Measurements from ENCODE around the gene NPM1.
"Not testable (repeated sequence)": the region's sequence is repeated elsewhere in the genome, so short reads cannot be mapped to it uniquely, and the experiment has no call there.

NPM1 gene, protein sequence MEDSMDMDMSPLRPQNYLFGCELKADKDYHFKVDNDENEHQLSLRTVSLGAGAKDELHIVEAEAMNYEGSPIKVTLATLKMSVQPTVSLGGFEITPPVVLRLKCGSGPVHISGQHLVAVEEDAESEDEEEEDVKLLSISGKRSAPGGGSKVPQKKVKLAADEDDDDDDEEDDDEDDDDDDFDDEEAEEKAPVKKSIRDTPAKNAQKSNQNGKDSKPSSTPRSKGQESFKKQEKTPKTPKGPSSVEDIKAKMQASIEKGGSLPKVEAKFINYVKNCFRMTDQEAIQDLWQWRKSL

GRCh38 chr5:171387345-171387969 is at the start of gene NPM1:
Gene NPM1, plus strand, starts transcription at chr5:171387849. Its CDS starts 100 bp downstream, at chr5:171387949.
- peak; percentile 97 for DNase-seq (ENCODE audit: low read depth in 2 of 2)

DNA sequence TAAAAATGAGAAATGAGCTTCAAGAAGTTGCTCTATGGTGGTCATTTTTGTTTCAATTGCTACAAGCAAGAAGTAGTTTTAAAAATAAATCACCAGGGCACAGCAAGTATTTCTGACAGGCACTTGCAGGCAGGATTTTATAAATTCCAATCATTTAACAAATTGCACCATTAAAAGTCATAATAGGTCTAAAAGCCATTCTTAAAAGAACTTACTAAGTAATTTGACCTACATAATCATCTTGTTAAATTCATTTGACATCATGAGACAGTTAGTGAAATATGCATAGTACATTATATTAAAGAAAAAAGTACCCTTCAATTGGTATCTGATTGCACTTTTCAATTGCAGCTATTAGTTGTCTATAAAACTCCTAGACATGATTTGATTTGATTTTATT is 47.6 kb upstream of the NPM1 start:
- DNase-seq (ENCODE audit: low read depth in 2 of 2) = no peak

- DNase-seq (ENCODE audit: low read depth in 2 of 2) = no peak
Observed at GRCh38 chr5:171340491-171340890, 47.2 kb upstream of the NPM1 start.

GRCh38 chr5:171342362-171343111 is 45.1 kb upstream of the NPM1 start:
- DNase-seq (ENCODE audit: low read depth in 2 of 2) = peak; percentile 24 to 25

GRCh38 chr5:171344936-171345608 is 42.6 kb upstream of the NPM1 start:
- DNase-seq (ENCODE audit: low read depth in 2 of 2) = no peak

- DNase-seq (ENCODE audit: low read depth in 2 of 2) = no peak
Observed at GRCh38 chr5:171351536-171352073, 36.0 kb upstream of the NPM1 start.

DNA sequence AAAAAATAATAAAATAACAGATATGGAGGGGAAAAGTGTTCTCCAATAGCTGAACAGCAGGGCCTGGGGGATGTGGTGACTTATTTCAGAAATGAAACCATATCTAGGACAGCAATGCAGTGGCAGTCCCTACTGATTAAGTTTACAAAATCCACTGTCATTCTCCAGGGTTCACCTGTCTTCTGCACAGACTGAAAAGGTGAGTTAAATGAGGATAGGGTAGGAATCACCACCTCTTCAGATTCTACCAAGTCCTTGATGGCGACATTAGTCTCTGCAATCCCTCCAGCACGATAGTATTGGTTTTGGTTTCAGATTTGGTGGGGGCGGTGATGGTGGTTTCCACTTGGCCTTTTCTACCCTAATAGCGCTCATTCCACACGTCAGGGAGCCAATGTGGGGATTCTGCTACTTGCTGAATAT is 32.3 kb upstream of the NPM1 start:
- no peak for DNase-seq (ENCODE audit: low read depth in 2 of 2)

DNA sequence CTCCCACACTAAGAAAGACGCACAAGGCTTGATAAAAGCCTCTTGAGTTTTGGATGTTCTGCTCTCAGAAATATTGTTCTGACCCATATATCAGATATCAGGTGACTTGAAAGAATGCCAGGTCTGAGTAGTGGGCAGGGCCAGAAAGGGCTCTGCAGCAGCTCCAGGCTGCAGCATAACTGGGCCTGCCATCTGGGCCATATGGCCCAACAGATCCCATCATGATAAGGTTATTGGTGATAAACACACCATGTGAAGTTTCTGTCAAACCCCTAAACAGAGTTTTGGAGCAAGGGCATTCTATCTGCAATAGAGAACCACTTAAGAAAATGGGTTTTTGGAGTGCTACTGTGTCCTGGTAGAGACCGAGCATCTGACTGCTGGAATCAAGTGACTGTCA is 29.8 kb upstream of the NPM1 start:
- DNase-seq (ENCODE audit: low read depth in 2 of 2) = no peak

DNA sequence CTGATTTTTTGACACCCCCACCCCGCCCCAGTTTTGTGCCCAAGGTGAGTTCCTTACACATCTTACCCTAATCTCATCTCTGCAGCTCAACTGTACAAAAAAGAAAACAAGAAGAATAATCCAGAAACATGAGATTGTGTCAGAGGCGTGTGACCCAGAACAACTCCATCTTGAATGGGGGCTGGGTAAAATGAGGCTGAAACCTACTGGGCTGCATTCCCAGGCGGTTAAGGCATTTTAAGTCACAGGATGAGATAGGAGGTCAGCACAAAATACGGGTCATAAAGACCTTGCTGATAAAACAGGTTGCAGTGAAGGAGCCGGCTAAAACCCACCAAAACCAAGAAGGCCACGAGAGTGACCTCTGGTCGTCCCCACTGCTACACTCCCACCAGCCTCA is 26.5 kb upstream of the NPM1 start:
- DNase-seq (ENCODE audit: low read depth in 2 of 2) = not testable (repeated sequence)

GRCh38 chr5:171363249-171363648 is 24.4 kb upstream of the NPM1 start:
- not testable (repeated sequence) for DNase-seq (ENCODE audit: low read depth in 2 of 2)

GRCh38 chr5:171363846-171364245 is 23.8 kb upstream of the NPM1 start:
- no peak for DNase-seq (ENCODE audit: low read depth in 2 of 2)

- no peak for DNase-seq (ENCODE audit: low read depth in 2 of 2)
Observed at GRCh38 chr5:171365351-171365750, 22.3 kb upstream of the NPM1 start.

DNA sequence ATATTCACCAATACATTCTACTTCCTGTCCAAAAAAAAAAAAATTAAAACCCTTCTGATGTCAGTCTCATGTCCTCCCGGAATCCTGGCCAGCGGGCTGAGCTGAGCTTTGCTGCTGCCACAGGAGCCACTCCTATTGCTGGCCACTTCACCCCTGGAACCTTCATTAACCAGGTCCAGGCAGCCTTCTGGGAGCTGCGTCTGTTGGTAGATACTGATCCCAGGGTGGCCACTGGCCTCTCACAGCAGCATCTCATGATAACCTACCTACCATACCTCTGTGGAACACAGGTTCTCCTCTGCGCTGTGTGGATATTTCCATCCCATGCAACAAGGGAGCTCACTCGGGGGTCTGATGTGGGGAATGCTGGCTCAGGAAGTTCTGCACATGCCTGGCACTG is 21.0 kb upstream of the NPM1 start:
- no peak for DNase-seq (ENCODE audit: low read depth in 2 of 2)

DNA sequence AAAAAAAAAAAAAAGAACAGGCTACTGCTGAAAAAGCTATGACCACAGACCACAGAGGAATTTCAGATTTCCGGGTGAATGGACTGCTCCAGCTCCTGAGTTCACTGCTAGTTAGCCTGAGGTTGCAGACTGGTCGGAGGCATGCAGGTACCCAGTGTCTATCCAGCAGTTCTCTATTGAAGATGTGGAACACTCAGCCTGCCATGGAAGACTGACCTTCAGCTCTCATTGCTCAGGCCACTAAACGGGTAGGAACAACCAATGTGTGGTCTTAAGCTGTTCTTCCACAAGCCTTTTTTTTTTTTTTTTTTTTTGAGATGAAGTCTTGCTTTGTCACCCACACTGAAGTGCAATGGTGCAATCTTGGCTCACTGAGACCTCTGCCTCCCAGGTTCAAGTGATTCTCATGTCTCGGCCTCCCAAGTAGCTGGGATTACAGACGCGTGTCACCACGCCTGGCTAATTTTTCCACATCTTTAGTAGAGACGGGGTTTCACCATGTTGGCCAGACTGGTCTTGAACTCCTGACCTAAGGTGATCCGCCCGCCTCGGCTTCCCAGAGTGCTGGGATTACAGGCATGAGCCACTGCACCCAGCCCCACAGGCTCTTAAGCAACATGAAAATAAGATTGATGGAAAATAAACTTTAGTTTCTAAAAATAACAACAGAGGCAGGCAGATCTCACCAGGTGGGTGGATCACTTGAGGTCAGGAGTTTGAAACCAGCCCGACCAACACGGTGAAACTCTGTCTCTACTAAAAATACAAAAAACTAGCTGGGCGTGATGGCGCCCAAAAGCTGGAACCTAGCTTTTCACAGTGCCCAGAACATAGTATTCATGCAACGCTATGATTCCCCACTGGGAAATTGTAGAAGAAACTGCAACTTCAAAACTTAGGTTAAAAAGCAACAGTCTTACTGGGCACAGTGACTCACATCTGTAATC is 20.0 kb upstream of the NPM1 start:
- DNase-seq (ENCODE audit: low read depth in 2 of 2) = no peak

DNA sequence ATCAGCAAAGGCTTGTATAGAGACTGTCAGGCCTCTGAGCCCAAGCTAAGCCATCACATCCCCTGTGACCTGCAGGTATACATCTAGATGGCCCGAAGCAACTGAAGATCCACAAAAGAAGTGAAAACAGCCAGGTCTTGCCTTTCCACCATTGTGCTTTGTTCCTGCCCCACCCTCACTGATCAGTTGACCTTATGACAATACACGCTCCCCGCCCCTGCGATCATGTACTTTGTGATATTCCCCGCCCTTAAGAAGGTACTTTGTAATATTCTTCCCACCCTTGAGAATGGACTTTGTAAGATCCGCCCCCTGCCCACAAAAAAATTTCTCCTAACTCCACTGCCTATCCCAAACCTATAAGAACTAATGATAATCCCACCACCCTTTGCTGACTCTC is 18.6 kb upstream of the NPM1 start:
- DNase-seq (ENCODE audit: low read depth in 2 of 2) = no peak

DNA sequence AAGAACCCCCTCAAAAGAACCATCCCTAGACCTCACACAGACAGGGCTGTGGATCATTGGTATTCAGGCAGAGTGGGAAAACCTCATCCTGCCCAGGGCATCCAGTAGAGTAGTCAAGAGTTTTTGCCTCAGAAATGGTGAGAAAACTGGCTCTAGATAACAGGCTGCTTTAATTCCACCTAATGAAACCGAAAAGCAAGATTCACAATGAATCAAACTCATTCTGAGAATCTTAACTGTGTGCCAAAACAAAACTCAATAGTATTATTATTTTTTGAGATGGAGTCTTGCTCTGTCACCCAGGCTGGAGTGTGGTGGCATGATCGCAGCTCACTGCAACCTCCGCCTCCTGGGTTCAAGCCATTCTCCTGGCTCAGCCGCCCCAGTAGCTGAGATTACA is 17.8 kb upstream of the NPM1 start:
- DNase-seq (ENCODE audit: low read depth in 2 of 2) = no peak

DNA sequence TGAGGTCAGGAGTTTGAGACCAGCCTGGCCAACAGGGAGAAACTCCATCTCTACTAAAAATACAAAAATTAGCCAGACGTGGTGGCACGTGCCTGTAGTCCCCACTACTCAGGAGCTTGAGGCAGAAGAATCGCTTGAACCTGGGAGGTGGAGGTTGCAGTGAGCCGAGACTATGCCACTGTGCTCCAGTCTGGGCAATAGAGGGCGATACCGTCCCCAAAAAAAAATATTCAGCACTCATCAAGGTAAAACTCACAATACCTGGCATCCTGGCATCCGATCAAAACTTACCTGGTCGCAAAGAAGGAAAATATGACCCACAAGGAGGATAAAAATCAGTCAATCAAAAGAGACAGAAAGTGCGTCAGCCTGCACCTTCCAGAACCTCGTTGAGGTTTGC is 16.8 kb upstream of the NPM1 start:
- not testable (repeated sequence) for DNase-seq (ENCODE audit: low read depth in 2 of 2)

GRCh38 chr5:171371326-171371725 is 16.3 kb upstream of the NPM1 start:
- DNase-seq (ENCODE audit: low read depth in 2 of 2) = no peak

GRCh38 chr5:171379961-171380360 is 7.7 kb upstream of the NPM1 start:
- DNase-seq (ENCODE audit: low read depth in 2 of 2) = no peak

DNA sequence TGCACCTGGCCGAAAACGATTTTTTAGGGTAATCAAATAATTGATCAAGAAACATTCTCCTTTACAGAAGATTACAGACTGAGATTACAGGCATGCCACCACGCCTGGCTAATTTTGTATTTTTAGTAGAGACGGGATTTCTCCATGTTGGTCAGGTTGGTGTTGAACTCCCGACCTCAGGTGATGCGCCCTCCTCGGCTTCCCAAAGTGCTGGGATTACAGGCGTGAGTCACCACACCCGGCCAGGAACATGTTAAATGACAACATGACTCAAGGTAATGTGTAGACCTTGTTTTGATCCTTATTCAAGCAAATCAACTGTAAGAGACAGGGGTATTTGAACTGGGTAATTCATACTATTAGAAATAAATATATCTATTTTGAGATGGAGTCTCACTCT is 3.2 kb upstream of the NPM1 start:
- not testable (repeated sequence) for DNase-seq (ENCODE audit: low read depth in 2 of 2)

DNA sequence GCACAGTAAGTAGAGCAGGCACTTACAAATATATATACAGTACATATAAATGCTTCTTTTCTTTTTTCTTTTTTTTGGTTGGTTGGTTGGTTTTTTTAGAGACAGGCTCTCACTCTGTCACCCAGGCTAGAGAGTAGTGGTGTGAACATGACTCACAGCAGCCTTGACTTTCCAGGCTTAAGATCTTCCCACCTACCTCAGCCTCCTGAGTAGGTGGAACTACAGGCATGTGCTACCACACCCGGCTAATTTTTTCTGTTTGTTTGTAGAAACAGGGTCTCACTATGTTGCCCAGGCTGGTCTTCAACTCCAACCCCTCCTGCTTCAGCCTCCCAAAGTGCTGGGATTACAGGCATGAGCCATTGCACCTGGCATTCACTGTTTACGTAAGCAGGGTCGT is 2.6 kb upstream of the NPM1 start:
- not testable (repeated sequence) for DNase-seq (ENCODE audit: low read depth in 2 of 2)
